OCI-LY3 (cell line): Measurements from ENCODE around the gene ABHD17A.

Experiments used
- H2AFZ ChIP-seq: fragments of 200-600, 300-600 bp; shearing (Covaris generic); 2 replicates; pipeline ENCODE4 v1.6.0; 2014; ENCODE audit warnings: antibody characterized with exemption, low read depth, low read length
- H3K27ac ChIP-seq: fragments of 200-600, 300-600 bp; sonication (generic); 2 replicates; pipeline ENCODE4 v1.5.1; 2014; ENCODE audit warnings: mild to moderate bottlenecking, low read length, moderate library complexity, mixed read lengths
- H3K27me3 ChIP-seq: fragments of 200-600, 300-600 bp; sonication (generic); 2 replicates; pipeline ENCODE4 v1.6.1; 2014; ENCODE audit warnings: low read depth, low read length, mixed read lengths
- H3K36me3 ChIP-seq: fragments of 200-600, 300-600 bp; sonication (generic); replicated peaks from 2 replicates; pipeline ENCODE3; 2014; ENCODE audit warnings: low read depth, low read length, mixed read lengths
- H3K4me1 ChIP-seq: fragments of 300-600, 200-600 bp; sonication (generic); 2 replicates; pipeline ENCODE4 v1.6.1; 2014; ENCODE audit warnings: low read length, mixed read lengths
- H3K4me2 ChIP-seq: fragments of 200-600, 300-600 bp; sonication (generic); 2 replicates; pipeline ENCODE4 v1.6.1; 2014; ENCODE audit warnings: low read length, mixed read lengths
- H3K4me3 ChIP-seq: fragments of 300-600, 200-600 bp; sonication (generic); 2 replicates; pipeline ENCODE4 v1.5.1; 2014; ENCODE audit warnings: antibody characterized with exemption, mild to moderate bottlenecking, low read length, moderate library complexity
- H3K79me2 ChIP-seq: fragments of 300-600, 200-600 bp; shearing (Covaris generic); 2 replicates; pipeline ENCODE4 v1.6.1; 2014; ENCODE audit warnings: mild to moderate bottlenecking, low read length, mixed read lengths
- H3K9ac ChIP-seq: fragments of 300-600, 200-600 bp; shearing (Covaris generic); 2 replicates; pipeline ENCODE4 v1.6.0; 2014; ENCODE audit warnings: mild to moderate bottlenecking, low read length, moderate library complexity
- H3K9me3 ChIP-seq: fragments of 200-600, 300-600 bp; shearing (Covaris generic); 2 replicates; pipeline ENCODE4 v1.6.1; 2014; ENCODE audit warnings: low read length, mixed read lengths; ENCODE audit not compliant: insufficient read depth
- H4K20me1 ChIP-seq: fragments of 200-600, 300-600 bp; sonication (generic); 2 replicates; pipeline ENCODE4 v1.6.1; 2016; ENCODE audit warnings: low read length, mixed read lengths; ENCODE audit not compliant: insufficient read depth
- EZH2phosphoT487 ChIP-seq: fragments of 200-600 bp; shearing (Covaris generic); IDR thresholded peaks from 2 replicates; pipeline ENCODE4 v1.6.1; 2018; ENCODE audit warnings: antibody characterized with exemption, mixed run types, low read depth
- TF ChIP-seq, protein P1 (sequence below): fragments of 200-600, 300-600 bp; sonication (generic); IDR thresholded peaks from 2 replicates; pipeline ENCODE4 v1.5.1; 2014; ENCODE audit warnings: antibody characterized with exemption, low read length, low read depth

ABHD17A gene

DNA sequence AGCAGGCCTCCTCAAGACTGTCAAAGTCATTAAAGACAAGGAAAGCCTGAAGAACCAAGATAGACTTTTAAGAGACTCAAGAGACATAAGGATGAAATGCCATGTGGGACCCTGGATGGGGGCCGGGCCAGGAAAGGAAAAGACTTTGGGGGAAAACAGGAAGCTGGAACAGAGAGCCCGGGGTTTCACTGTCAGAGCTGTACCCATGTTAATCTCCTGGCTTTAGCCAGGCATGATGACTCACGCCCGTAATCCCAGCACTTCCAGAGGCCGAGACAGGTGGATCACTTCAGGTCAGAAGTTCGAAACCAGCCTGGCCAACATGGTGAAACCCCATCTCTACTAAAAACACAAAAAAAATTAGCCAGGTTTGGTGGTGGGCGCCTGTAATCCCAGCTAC lies 16.3 kb downstream of the ABHD17A start:
- H3K9ac ChIP-seq: no peak overlapping the region
- TF ChIP-seq, protein P1, sequence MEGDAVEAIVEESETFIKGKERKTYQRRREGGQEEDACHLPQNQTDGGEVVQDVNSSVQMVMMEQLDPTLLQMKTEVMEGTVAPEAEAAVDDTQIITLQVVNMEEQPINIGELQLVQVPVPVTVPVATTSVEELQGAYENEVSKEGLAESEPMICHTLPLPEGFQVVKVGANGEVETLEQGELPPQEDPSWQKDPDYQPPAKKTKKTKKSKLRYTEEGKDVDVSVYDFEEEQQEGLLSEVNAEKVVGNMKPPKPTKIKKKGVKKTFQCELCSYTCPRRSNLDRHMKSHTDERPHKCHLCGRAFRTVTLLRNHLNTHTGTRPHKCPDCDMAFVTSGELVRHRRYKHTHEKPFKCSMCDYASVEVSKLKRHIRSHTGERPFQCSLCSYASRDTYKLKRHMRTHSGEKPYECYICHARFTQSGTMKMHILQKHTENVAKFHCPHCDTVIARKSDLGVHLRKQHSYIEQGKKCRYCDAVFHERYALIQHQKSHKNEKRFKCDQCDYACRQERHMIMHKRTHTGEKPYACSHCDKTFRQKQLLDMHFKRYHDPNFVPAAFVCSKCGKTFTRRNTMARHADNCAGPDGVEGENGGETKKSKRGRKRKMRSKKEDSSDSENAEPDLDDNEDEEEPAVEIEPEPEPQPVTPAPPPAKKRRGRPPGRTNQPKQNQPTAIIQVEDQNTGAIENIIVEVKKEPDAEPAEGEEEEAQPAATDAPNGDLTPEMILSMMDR: no peak
- TF ChIP-seq EZH2phosphoT487: no peak
- no peaks in the 10 kb centered on the region for H3K27me3 ChIP-seq
- peaks cover 33% of the 10 kb centered on the region for H3K36me3 ChIP-seq
- H3K4me3 ChIP-seq: no peak overlapping the region
- H2AFZ ChIP-seq: no peak overlapping the region
- no peaks in the 10 kb centered on the region for H3K9me3 ChIP-seq
- H3K27ac ChIP-seq: no peak overlapping the region
- H3K79me2 ChIP-seq: peaks cover 43% of the 10 kb centered on the region
- H3K4me2 ChIP-seq: no peak overlapping the region
- peaks cover 13% of the 10 kb centered on the region; the same call in 1 of the 2 replicates for H4K20me1 ChIP-seq
- peaks cover 10% of the 10 kb centered on the region for H3K4me1 ChIP-seq

DNA sequence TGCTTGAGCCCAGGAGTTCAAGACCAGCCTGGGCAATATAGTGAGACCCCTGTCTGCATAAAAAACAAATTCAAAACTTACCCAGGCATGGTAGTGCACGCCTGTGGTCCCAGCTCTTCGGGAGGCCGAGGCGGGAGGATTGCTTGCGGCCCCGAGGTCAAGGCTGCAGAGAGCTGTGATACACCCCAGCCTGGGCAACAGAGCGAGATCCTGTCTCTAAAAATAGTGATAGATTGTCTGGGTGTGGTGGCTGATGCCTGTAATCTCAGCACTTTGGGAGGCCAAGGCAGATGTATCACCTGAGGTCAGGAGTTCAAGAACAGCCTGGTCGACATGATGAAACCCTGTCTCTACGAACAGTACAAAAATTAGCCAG lies 18.0 kb downstream of the ABHD17A start:
- H3K4me1 ChIP-seq: peaks cover 9% of the 10 kb centered on the region
- H3K79me2 ChIP-seq: peaks cover 37% of the 10 kb centered on the region
- no peak overlapping the region for H3K4me3 ChIP-seq
- no peaks in the 10 kb centered on the region for H3K27me3 ChIP-seq
- H3K9ac ChIP-seq: no peak overlapping the region
- TF ChIP-seq EZH2phosphoT487: no peak
- TF ChIP-seq, protein P1: no peak
- H3K4me2 ChIP-seq: no peak overlapping the region
- peaks cover 2% of the 10 kb centered on the region; the same call in 1 of the 2 replicates for H4K20me1 ChIP-seq
- H3K27ac ChIP-seq: no peak overlapping the region
- peaks cover 18% of the 10 kb centered on the region for H3K36me3 ChIP-seq
- no peak overlapping the region for H2AFZ ChIP-seq
- no peaks in the 10 kb centered on the region for H3K9me3 ChIP-seq

DNA sequence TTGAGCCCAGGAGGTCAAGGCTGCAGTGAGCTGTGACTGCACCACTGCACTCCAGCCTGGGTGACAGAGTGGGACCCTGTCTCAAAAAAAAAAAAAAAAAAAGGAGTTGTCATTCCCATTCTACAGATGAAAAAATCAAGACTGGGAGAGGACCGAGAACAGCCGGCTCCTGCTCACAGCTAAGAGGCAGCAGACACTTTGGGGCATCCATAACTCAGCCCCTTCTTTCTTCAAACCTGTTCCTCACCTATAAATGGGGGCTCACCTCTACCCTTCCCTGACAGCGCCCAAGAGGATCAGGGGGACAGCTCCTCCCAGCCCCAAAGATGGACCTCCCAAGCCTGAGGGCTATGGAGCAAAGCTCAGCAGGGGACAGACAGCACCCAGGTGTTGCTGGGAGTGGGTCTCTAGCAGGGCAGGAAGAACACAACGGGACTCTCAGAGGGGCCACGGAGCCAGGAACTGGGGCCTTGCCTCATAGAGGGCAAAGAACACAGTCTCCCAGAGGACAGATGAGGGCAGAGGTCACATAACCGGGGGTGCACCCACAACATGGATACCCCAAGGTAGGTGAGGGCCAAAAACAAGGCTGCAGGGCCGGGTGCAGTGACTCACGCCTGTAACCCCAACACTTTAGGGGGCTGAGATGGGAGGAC lies 18.5 kb downstream of the ABHD17A start:
- H3K4me2 ChIP-seq: no peak overlapping the region
- H3K9me3 ChIP-seq: no peaks in the 10 kb centered on the region
- no peak overlapping the region for H3K9ac ChIP-seq
- H2AFZ ChIP-seq: no peak overlapping the region
- H3K27ac ChIP-seq: no peak overlapping the region
- TF ChIP-seq, protein P1: no peak
- no peak for TF ChIP-seq EZH2phosphoT487
- peaks cover 37% of the 10 kb centered on the region for H3K79me2 ChIP-seq
- H3K36me3 ChIP-seq: peaks cover 18% of the 10 kb centered on the region
- H3K4me1 ChIP-seq: peaks cover 9% of the 10 kb centered on the region
- no peaks in the 10 kb centered on the region for H3K27me3 ChIP-seq
- no peak overlapping the region for H3K4me3 ChIP-seq
- H4K20me1 ChIP-seq: peaks cover 7% of the 10 kb centered on the region

DNA sequence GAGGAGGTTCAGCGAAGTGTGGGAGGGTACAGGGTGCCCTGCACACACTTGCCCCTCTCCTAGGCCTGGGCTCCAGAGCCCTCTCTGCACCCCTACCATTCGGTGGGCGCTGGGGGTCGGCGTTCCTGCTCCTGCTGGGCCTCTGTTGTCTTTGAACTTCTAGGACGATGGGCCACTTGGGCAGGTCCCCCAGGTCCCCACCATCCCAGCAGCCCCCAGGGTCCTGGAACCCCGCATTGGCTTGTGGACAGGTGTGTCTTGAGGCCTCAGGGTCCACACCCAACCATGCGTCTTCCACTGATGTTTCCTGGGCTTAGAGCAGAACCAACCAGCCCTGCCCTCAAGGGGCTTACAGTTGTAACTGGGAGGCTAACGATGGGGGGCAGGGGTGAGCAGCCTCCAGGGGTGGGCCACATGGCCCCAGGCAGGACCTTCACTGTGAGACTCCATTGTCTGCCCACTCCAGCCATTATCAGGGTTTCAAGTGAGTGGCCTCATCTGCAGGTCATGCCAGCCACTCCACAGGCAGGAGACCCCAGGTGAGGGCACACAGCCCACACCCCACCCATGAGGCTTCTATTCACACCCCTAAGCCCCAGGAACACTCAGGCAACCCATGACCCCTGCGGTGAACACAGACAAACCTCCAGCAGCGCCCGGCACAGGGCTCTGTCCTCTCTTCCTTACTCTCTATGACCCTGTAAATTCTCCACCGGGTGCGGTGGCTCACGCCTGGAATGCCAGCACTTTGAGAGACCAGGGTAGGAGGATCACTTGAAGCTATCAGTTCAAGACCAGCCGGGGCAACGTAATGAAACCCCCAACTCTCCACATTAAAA lies 19.9 kb downstream of the ABHD17A start:
- Histone ChIP-seq H2AFZ (no peak overlapping the region), H3K4me1 (peaks cover 19% of the 10 kb centered on the region), H3K36me3 (peaks cover 8% of the 10 kb centered on the region), H3K79me2 (peaks cover 41% of the 10 kb centered on the region), H3K9ac (peak overlapping the region; percentile 97), H3K4me2 (peak overlapping the region; percentile 93), H3K27me3 (no peaks in the 10 kb centered on the region), H3K27ac (peak overlapping the region; percentile 93), H4K20me1 (peaks cover 21% of the 10 kb centered on the region), H3K9me3 (no peaks in the 10 kb centered on the region), H3K4me3 (peak overlapping the region; percentile 80)
- TF ChIP-seq EZH2phosphoT487: no peak
- TF ChIP-seq, protein P1: no peak
